H1 (cell line): Measurements from ENCODE around the gene ABHD17B. TPM values are rescaled to one million over a fixed set of nuclear protein-coding genes. Genes with fewer than 3 reads are reported as not detected.
A peak's percentile ranks its signal among the peaks of the same experiment; 100 is the strongest.

Experiments used
- CTCF ChIA-PET: fragments of 300-600 bp; sonication (Branson Sonifier 250); formaldehyde crosslinking; loops from one replicate; lab custom pipeline; 2021; ENCODE audit not compliant: partially characterized antibody; lab: Charles Lee
- POLR2A ChIA-PET: fragments of 300-600 bp; sonication (Branson Sonifier 250); formaldehyde crosslinking; loops from one replicate; lab custom pipeline; 2021; ENCODE audit warnings: inconsistent platforms; ENCODE audit not compliant: partially characterized antibody; lab: Charles Lee
- DNase-seq, 2 experiments: peaks; one replicate each; pipeline versions ENCODE4 v3.0.0 to v3.0.0-alpha.2; 2010 to 2022; ENCODE audit warnings: low spot score in 2 of 2, low read depth in 1 of 2, mixed read lengths in 1 of 2
- FAIRE-seq: peaks from 2 replicates; lab custom pipeline; 2011; peaks lifted over from hg19 to GRCh38; lab: Jason Lieb, UNC
- H2AFZ ChIP-seq: 2 replicates; pipeline ENCODE4 v1.8.1; 2012; ENCODE audit warnings: low read length, inconsistent platforms
- H2AK5ac ChIP-seq: 2 replicates; pipeline ENCODE4 v1.6.1; 2013; ENCODE audit warnings: low read depth, low read length
- H2BK120ac ChIP-seq: replicated peaks from 2 replicates; pipeline ENCODE3; 2013; ENCODE audit warnings: low read depth, low read length, inconsistent platforms
- H2BK12ac ChIP-seq: 2 replicates; pipeline ENCODE4 v1.6.1; 2013; ENCODE audit warnings: low read depth, low read length
- H2BK15ac ChIP-seq: 2 replicates; pipeline ENCODE4 v1.6.1; 2013; ENCODE audit warnings: low read length
- H2BK20ac ChIP-seq: 2 replicates; pipeline ENCODE4 v1.6.1; 2013; ENCODE audit warnings: low read length
- H2BK5ac ChIP-seq: 2 replicates; pipeline ENCODE4 v1.6.1; 2013; ENCODE audit warnings: low read depth, low read length
- H3K14ac ChIP-seq: 2 replicates; pipeline ENCODE4 v1.6.1; 2013; ENCODE audit warnings: inconsistent platforms; ENCODE audit not compliant: insufficient read length
- H3K18ac ChIP-seq: 2 replicates; pipeline ENCODE4 v1.6.1; 2013; ENCODE audit warnings: low read length; ENCODE audit errors: extremely low read depth
- H3K23ac ChIP-seq: 2 replicates; pipeline ENCODE4 v1.6.1; 2013; ENCODE audit warnings: inconsistent platforms; ENCODE audit not compliant: insufficient read length
- H3K23me2 ChIP-seq: 2 replicates; pipeline ENCODE4 v1.6.1; 2013; ENCODE audit warnings: low read depth, low read length
- H3K27ac ChIP-seq: 2 replicates; pipeline ENCODE4 v1.6.1; 2011; ENCODE audit warnings: low read depth, low read length, inconsistent platforms
- H3K27me3 ChIP-seq, 4 experiments: replicated peaks in 1 of 4; 1 replicate in 1 of 4; 2 replicates in 3 of 4; pipeline versions ENCODE4 v1.6.1 to v1.8.1; 2011 to 2013; ENCODE audit warnings: low read length in 3 of 4, mild to moderate bottlenecking in 3 of 4, inconsistent platforms in 2 of 4, mixed read lengths in 2 of 4, moderate library complexity in 1 of 4; ENCODE audit not compliant: control insufficient read depth in 3 of 4, insufficient read depth in 3 of 4; ENCODE audit errors: extremely low read depth in 1 of 4
- H3K36me3 ChIP-seq, 4 experiments: 2 replicates each; pipeline versions ENCODE4 v1.6.1 to v1.8.1; 2011 to 2013; ENCODE audit warnings: mild to moderate bottlenecking in 4 of 4, low read length in 3 of 4, moderate library complexity in 2 of 4, control low read depth in 1 of 4, inconsistent platforms in 1 of 4; ENCODE audit not compliant: insufficient read depth in 4 of 4, control insufficient read depth in 2 of 4
- H3K4ac ChIP-seq: replicated peaks from 2 replicates; pipeline ENCODE3; 2013; ENCODE audit warnings: low read length, low read depth, mixed read lengths, inconsistent platforms; ENCODE audit not compliant: insufficient read length
- H3K4me1 ChIP-seq, 4 experiments: replicated peaks in 1 of 4; 1 replicate in 1 of 4; 2 replicates in 3 of 4; pipeline versions ENCODE4 v1.6.1 to v1.8.1; 2011 to 2013; ENCODE audit warnings: low read length in 3 of 4, inconsistent platforms in 2 of 4, mixed read lengths in 1 of 4; ENCODE audit not compliant: insufficient read depth in 4 of 4, control insufficient read depth in 3 of 4
- H3K4me2 ChIP-seq, 2 experiments: 2 replicates each; pipeline versions ENCODE4 v1.6.1 to v1.8.1; 2011 to 2013; ENCODE audit warnings: low read depth in 2 of 2, low read length in 2 of 2, control low read depth in 1 of 2, inconsistent platforms in 1 of 2, mild to moderate bottlenecking in 1 of 2; ENCODE audit not compliant: insufficient read depth in 1 of 2
- H3K4me3 ChIP-seq, 4 experiments: fragments of 200-600, 300-600 bp in 1 of 4; sonication (generic), shearing (Covaris generic), sonication (Bioruptor Twin) in 1 of 4; 2 replicates each; pipeline versions ENCODE4 v1.5.1 to v1.8.1; 2011 to 2016; ENCODE audit warnings: low read length in 4 of 4, low read depth in 3 of 4, control low read depth in 2 of 4, inconsistent platforms in 2 of 4, mild to moderate bottlenecking in 2 of 4, mixed read lengths in 1 of 4, moderate library complexity in 1 of 4; ENCODE audit not compliant: insufficient read depth in 2 of 4; ENCODE audit errors: extremely low read depth in 1 of 4
- H3K56ac ChIP-seq: replicated peaks from 2 replicates; pipeline ENCODE3; 2013; ENCODE audit warnings: low read depth, mild to moderate bottlenecking, mixed read lengths, low read length, inconsistent platforms; ENCODE audit not compliant: insufficient read length
- H3K79me1 ChIP-seq: 2 replicates; pipeline ENCODE4 v1.6.1; 2013; ENCODE audit warnings: low read depth, low read length, control low read depth
- H3K79me2 ChIP-seq, 2 experiments: 2 replicates each; pipeline versions ENCODE4 v1.6.1 to v1.8.1; 2012 to 2013; ENCODE audit warnings: low read length in 2 of 2, mild to moderate bottlenecking in 2 of 2, inconsistent platforms in 1 of 2; ENCODE audit not compliant: insufficient read depth in 2 of 2, control insufficient read depth in 1 of 2
- H3K9ac ChIP-seq, 4 experiments: replicated peaks in 1 of 4; 1 replicate in 1 of 4; 2 replicates in 3 of 4; pipeline versions ENCODE4 v1.6.1 to v1.8.1; 2011 to 2013; ENCODE audit warnings: low read depth in 3 of 4, low read length in 3 of 4, control low read depth in 2 of 4, mild to moderate bottlenecking in 2 of 4, moderate library complexity in 2 of 4, inconsistent platforms in 1 of 4; ENCODE audit errors: extremely low read depth in 1 of 4
- H3K9me3 ChIP-seq, 2 experiments: 2 replicates each; pipeline versions ENCODE4 v1.6.1 to v1.8.1; 2012 to 2013; ENCODE audit warnings: mild to moderate bottlenecking in 2 of 2, moderate library complexity in 2 of 2, control low read depth in 1 of 2, inconsistent platforms in 1 of 2, low read depth in 1 of 2, low read length in 1 of 2, mixed read lengths in 1 of 2; ENCODE audit not compliant: insufficient read depth in 2 of 2
- H4K20me1 ChIP-seq, 2 experiments: replicated peaks in 1 of 2; 2 replicates each; pipeline versions ENCODE3 to v1.8.1; 2011 to 2013; ENCODE audit warnings: inconsistent platforms in 2 of 2, low read length in 2 of 2, mild to moderate bottlenecking in 1 of 2; ENCODE audit not compliant: insufficient read depth in 2 of 2, control insufficient read depth in 1 of 2
- H4K5ac ChIP-seq: 2 replicates; pipeline ENCODE4 v1.6.1; 2013; ENCODE audit warnings: low read length, low read depth, mixed read lengths, inconsistent platforms; ENCODE audit not compliant: insufficient read length
- H4K8ac ChIP-seq: 2 replicates; pipeline ENCODE4 v1.8.0; 2013; ENCODE audit warnings: mild to moderate bottlenecking, moderate library complexity, low read length, inconsistent platforms; ENCODE audit not compliant: insufficient read depth; ENCODE audit errors: extremely low read depth
- H4K91ac ChIP-seq: replicated peaks from 2 replicates; pipeline ENCODE3; 2013; ENCODE audit warnings: low read length, mixed read lengths, inconsistent platforms; ENCODE audit not compliant: insufficient read length
- CBX5 ChIP-seq: fragments of 300-800, 300-1000 bp; sonication (generic); IDR thresholded peaks from 2 replicates; pipeline ENCODE4 v1.7.1; 2016; ENCODE audit warnings: antibody characterized with exemption, low read length, low read depth
- CHD1 ChIP-seq: IDR thresholded peaks from 2 replicates; pipeline ENCODE4 v1.6.1; 2012; ENCODE audit warnings: low read depth, low read length, improper control_type of control experiment
- EP300 ChIP-seq, 2 experiments: IDR thresholded peaks; 1 replicate in 1 of 2; 2 replicates in 1 of 2; pipeline ENCODE4 v1.6.1; 2011 to 2012; ENCODE audit warnings: low read depth in 2 of 2, low read length in 2 of 2, mild to moderate bottlenecking in 2 of 2, borderline replicate concordance in 1 of 2, inconsistent platforms in 1 of 2, moderate library complexity in 1 of 2
- EZH2 ChIP-seq: fragments of 200-600 bp; sonication (generic); IDR thresholded peaks from 2 replicates; pipeline ENCODE4 v1.7.1; 2012; ENCODE audit warnings: low read depth, mild to moderate bottlenecking, moderate library complexity, low read length, inconsistent platforms; ENCODE audit not compliant: severe bottlenecking
- FOSL1 ChIP-seq: IDR thresholded peaks from 2 replicates; pipeline ENCODE4 v1.6.1; 2011; ENCODE audit warnings: mild to moderate bottlenecking, low read depth, low read length, moderate library complexity; ENCODE audit not compliant: insufficient read depth
- GABPA ChIP-seq: IDR thresholded peaks from 2 replicates; pipeline ENCODE4 v1.6.1; 2011; ENCODE audit warnings: mild to moderate bottlenecking, low read length, moderate library complexity, borderline replicate concordance; ENCODE audit not compliant: insufficient read depth
- KDM1A ChIP-seq: fragments of 200-600, 300-600 bp; sonication (generic); IDR thresholded peaks from 2 replicates; pipeline ENCODE4 v1.7.1; 2016; ENCODE audit warnings: mild to moderate bottlenecking, low read length, borderline replicate concordance
- PHF8 ChIP-seq: fragments of 200-600 bp; sonication (generic); conservative IDR thresholded peaks from 2 replicates; pipeline ENCODE4 v1.7.1; 2012; ENCODE audit warnings: low read depth, mild to moderate bottlenecking, inconsistent platforms, low read length, moderate library complexity
- RAD21 ChIP-seq, 2 experiments: IDR thresholded peaks in 1 of 2; conservative IDR thresholded peaks in 1 of 2; 2 replicates each; pipeline ENCODE4 v1.6.1; 2011; ENCODE audit warnings: low read depth in 2 of 2, low read length in 2 of 2, improper control_type of control experiment in 1 of 2, inconsistent platforms in 1 of 2, mild to moderate bottlenecking in 1 of 2, moderate library complexity in 1 of 2
- SIN3A ChIP-seq, 2 experiments: IDR thresholded peaks in 1 of 2; conservative IDR thresholded peaks in 1 of 2; 2 replicates each; pipeline ENCODE4 v1.6.1; 2011 to 2012; ENCODE audit warnings: low read length in 2 of 2, improper control_type of control experiment in 1 of 2, low read depth in 1 of 2, mild to moderate bottlenecking in 1 of 2
- TAF1 ChIP-seq: IDR thresholded peaks from 2 replicates; pipeline ENCODE4 v1.6.1; 2011; ENCODE audit warnings: mild to moderate bottlenecking, low read depth, low read length
- WGBS, 2 experiments: shearing (Covaris generic) in 1 of 2; methylation state at CpG; one replicate each; pipeline versions ENCODE4 v1.1.6 to v1.1.7; 2013 to 2015; ENCODE audit warnings: low lambda C conversion rate in 2 of 2, mixed read lengths in 2 of 2, inconsistent platforms in 1 of 2, low coverage in 1 of 2, missing lambda C conversion rate in 1 of 2; ENCODE audit not compliant: insufficient replicate concordance in 2 of 2, insufficient coverage in 1 of 2, insufficient read length in 1 of 2; ENCODE audit errors: extremely low coverage in 1 of 2, missing lambda C conversion rate in 1 of 2; 5-methylcytosine and 5-hydroxymethylcytosine counted together
- polyA plus RNA-seq, 7 experiments: library from polyadenylated mRNA; depleted of rRNA in 3 of 7; stranded (reverse) in 5 of 7; unstranded in 2 of 7; fragments of >200 nt in 5 of 7; fragments of 200-250 nt in 2 of 7; gene quantifications; 1 replicate in 5 of 7; 2 replicates in 1 of 7; 4 replicates in 1 of 7; pipeline versions ENCODE4 v1.2.1 to v1.2.3, GENCODE V29; 2011 to 2013; ENCODE audit warnings: missing spikeins in 2 of 7, mixed read lengths in 2 of 7
- total RNA-seq: library from RNA; stranded (reverse); fragmentation: NEBNext Ultra II Directional; extraction: Animal tissue kit (Norgen Biotek cat#: 25700); gene quantifications from 2 replicates; pipeline ENCODE4 v1.2.1, GENCODE V29; 2021

ABHD17B gene
- total and polyA plus RNA-seq, 2 of the 8 experiments (the other 6 are each of a cell fraction or from before 2014, with no cell fraction given): 37.2 to 60.8 TPM

DNA sequence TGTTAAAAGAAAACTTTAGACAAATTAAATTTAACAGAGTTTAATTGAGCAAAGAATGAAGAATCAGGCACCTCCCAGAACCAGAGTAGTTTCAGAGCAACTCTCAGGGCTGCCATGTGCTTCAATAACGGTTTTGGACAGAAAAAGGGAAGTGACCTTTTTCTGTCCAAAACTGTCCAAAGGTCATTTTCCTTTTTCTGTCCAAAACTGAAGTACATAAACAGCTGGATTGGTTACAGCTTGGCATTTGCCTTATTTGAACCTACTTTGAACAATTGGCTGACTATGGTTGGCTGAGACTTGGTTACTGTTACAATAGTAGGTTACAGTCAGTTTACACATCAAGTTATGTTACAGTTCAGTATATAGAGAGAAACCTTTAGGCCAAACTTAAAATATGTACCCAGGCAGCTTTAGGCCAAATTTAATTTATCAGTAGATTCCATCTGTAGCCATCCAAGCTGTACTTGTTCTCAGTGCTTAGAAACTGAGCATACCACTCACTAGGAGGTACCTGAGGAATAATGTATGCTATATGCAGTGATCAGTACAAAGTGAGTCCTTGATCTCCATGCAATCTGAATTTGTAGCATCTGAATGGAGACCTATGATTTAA lies 44.4 kb upstream of the ABHD17B start:
- FAIRE-seq: peak; percentile 13
- TF ChIP-seq GABPA: no peak
- no peak for TF ChIP-seq CHD1
- no peak for TF ChIP-seq TAF1
- TF ChIP-seq RAD21 (IDR thresholded peaks at IDR 0.05 in 1 of 2, conservative IDR thresholded peaks at IDR 0.05 in 1 of 2; ENCODE audit: low read depth in 2 of 2, low read length in 2 of 2): no peak
- TF ChIP-seq SIN3A (conservative IDR thresholded peaks at IDR 0.05 in 1 of 2, IDR thresholded peaks at IDR 0.05 in 1 of 2; ENCODE audit: low read depth in 1 of 2, low read length in 2 of 2): no peak
- TF ChIP-seq FOSL1: no peak
- TF ChIP-seq KDM1A: no peak
- TF ChIP-seq EP300 (IDR thresholded peaks at IDR 0.05; ENCODE audit: borderline replicate concordance in 1 of 2, low read depth in 2 of 2, low read length in 2 of 2): no peak
- TF ChIP-seq PHF8: no peak
- no peak for TF ChIP-seq CBX5
- no peak for TF ChIP-seq EZH2

More for the DNA sequence above, 44.4 kb upstream of the ABHD17B start:
- H3K18ac ChIP-seq: no peak overlapping the region
- no peaks in the 10 kb centered on the region for H4K20me1 ChIP-seq
- H2BK20ac ChIP-seq: no peak overlapping the region
- H4K8ac ChIP-seq: no peak overlapping the region
- no peak overlapping the region for H4K91ac ChIP-seq
- no peak overlapping the region for H3K4me3 ChIP-seq
- no peak for DNase-seq
- no peak overlapping the region; the same call in 1 of the 2 replicates for H2AK5ac ChIP-seq
- H2BK5ac ChIP-seq: no peak overlapping the region
- H3K23me2 ChIP-seq: no peaks in the 10 kb centered on the region
- no peaks in the 10 kb centered on the region for H3K79me1 ChIP-seq
- peak overlapping the region; percentile 26 for H2BK120ac ChIP-seq
- no peak overlapping the region for H3K14ac ChIP-seq
- no peak overlapping the region for H3K4me2 ChIP-seq
- H3K79me2 ChIP-seq: no peaks in the 10 kb centered on the region
- no peak overlapping the region for H3K23ac ChIP-seq
- 86% methylated on average over 1 of the region's 1 CpG; no CpG with 5 or more reads in 1 of the 2 experiments for WGBS, 2 experiments
- ChIA-PET CTCF (interaction anchor here (2.1 kb wide), 1 partner anchor 8 kb away, joined by 4 read pairs; no protein-coding TSS in a partner anchor), POLR2A (interaction anchor here (2.4 kb wide), 1 partner anchor 44 kb away, joined by 6 read pairs; the partner anchor contains the start of genes ABHD17B and C9orf85)
- peak overlapping the region; percentile 29 for H4K5ac ChIP-seq
- H3K36me3 ChIP-seq: no peaks in the 10 kb centered on the region
- no peaks in the 10 kb centered on the region for H3K27me3 ChIP-seq
- H2BK15ac ChIP-seq: no peak overlapping the region
- no peak overlapping the region for H3K56ac ChIP-seq
- H3K27ac ChIP-seq: no peak overlapping the region
- H2AFZ ChIP-seq: no peak overlapping the region
- H3K9me3 ChIP-seq: no peaks in the 10 kb centered on the region
- no peak overlapping the region for H3K4ac ChIP-seq
- peaks cover 0 to 13% (median 6%) of the 10 kb centered on the region in 4 experiments; a peak in 4 of 7 replicates for H3K4me1 ChIP-seq
- no peak overlapping the region for H3K9ac ChIP-seq
- H2BK12ac ChIP-seq: peak overlapping the region; percentile 27; the same call in 1 of the 2 replicates
